Measurements from ENCODE around the gene CISD2.
A peak's percentile ranks its signal among the peaks of the same experiment; 100 is the strongest.

Gene CISD2

DNA sequence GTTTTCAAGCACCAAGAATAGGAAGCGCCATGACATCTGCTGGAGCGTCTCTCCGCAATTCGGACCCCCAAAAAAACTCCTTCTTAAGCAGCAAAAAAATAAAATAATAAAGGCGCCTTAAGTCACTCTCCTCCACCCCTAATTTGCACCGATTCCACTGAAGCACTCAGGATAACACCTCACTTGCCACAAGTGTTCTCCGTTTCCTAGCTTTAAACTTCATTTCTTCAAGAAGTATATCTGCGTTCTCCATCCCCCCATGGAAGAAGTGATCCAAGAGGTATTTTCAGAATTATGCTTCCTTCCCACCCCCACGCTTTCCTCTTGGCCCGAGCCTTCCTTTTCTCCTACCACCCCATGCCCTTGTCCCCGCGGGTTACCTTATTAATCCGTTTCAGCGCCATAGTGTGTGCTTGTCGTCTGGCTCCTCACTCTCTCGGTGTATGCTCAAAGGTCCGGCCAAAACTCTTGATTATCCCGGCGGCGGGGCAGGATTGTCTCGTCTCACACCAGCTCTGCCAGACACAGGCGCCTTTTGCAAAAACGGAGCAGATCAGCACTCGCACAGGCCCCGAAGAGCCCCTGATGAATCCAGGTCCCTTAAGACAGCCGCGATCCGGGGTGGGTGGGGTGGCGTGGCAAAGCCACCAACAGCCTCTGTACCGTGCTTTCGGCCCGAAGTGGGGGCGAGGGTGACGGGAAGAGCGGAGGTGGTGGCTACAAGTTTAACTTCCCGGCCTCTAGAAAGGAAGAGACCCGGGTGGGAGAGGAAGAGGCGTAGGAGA lies 42.5 kb upstream of the CISD2 start:
- TF ChIP-seq, protein P1, sequence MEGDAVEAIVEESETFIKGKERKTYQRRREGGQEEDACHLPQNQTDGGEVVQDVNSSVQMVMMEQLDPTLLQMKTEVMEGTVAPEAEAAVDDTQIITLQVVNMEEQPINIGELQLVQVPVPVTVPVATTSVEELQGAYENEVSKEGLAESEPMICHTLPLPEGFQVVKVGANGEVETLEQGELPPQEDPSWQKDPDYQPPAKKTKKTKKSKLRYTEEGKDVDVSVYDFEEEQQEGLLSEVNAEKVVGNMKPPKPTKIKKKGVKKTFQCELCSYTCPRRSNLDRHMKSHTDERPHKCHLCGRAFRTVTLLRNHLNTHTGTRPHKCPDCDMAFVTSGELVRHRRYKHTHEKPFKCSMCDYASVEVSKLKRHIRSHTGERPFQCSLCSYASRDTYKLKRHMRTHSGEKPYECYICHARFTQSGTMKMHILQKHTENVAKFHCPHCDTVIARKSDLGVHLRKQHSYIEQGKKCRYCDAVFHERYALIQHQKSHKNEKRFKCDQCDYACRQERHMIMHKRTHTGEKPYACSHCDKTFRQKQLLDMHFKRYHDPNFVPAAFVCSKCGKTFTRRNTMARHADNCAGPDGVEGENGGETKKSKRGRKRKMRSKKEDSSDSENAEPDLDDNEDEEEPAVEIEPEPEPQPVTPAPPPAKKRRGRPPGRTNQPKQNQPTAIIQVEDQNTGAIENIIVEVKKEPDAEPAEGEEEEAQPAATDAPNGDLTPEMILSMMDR (IDR thresholded peaks at IDR 0.05; ENCODE audit: low read depth, low read length): no peak
- no peak for DNase-seq (ENCODE audit: extremely low read depth, low read depth)

DNA sequence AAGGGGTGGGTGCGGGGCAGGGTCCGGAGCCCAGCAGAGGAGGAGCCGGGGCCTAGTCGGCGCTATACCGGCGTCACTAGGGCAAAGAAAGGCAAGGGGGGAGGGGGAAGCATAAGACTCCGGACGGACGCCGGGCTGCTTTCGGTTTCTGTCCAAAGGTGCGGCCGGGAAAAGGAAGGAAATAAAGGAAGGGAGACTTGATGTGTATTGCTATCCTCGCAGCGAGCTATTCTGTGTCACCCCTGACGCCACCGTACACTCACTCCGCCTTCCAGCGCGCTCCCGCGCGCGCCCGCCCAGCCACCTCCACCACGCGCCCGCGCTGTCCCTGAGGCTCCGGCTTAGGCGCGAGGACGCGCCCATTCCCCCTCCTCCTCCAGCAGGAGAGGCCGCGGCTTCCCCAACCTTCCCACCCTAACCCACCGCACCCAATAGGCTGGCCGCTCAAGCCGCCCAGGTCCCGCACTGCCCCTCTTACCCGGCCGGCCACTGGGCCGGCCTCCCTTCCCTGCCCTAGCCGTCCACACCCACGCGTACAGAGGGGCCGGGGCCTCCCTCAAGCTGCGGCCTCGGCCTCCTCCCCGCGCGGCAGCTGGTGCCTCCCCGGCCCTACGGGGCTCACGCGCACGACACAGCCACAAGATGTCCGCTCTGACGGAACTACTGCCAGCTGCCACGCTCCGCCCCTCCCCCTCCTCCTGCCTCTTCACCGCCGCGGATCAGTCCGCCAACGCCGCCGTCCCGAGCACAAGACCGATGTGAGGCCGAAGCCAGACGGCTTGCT lies 41.7 kb upstream of the CISD2 start, which contains the start of gene UBE2D3:
Gene UBE2D3, minus strand, starts transcription at position 662 of the 784 bp plus-strand sequence. CDS start 1,043 bp downstream, outside the sequence.
- TF ChIP-seq, protein P1 (IDR thresholded peaks at IDR 0.05; ENCODE audit: low read depth, low read length): peak; percentile 9
- peak; percentile 95 for DNase-seq (ENCODE audit: extremely low read depth, low read depth)

DNA sequence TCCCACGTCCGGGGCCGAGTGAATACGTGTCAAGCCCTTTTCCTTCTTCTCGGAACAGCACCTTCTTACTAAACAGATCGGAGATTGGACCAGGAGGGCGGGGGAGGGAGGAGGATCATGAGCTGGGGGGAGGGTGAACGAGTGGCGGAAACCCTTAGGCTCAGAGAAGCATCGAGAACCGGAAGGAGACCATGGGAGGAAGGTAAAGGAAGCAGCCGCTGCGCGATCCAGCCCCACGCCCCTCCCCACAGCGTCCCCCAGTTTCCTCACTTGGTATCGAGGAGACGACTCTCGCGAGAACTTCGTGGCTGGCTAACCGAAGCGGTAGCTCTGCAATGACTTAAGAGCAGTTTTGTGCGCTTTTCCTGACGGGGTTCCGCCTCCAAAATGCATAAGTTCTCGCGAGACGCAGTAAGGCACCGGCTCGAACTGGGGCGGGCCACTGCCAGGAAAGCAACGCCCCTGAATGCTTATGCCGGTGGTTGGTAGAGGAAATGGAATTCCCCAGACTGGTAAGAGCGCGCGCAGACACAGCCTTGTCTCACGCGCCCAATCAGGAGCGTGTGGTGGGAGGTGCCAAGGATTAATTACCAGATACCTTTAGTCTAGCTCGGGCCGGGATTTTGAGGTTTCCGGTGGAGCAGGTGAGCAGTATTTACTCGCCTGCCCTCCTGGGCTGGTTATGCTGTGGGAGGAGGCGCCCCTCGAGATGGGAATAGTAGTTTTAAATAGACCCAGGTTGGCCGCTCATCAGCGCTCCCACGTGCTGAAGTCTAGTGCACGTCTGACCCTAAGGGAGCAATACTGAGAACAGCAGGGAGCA lies 40.9 kb upstream of the CISD2 start:
- TF ChIP-seq, protein P1 (IDR thresholded peaks at IDR 0.05; ENCODE audit: low read depth, low read length): peak; percentile 15
- peak; percentile 100 for DNase-seq (ENCODE audit: extremely low read depth, low read depth)

DNA sequence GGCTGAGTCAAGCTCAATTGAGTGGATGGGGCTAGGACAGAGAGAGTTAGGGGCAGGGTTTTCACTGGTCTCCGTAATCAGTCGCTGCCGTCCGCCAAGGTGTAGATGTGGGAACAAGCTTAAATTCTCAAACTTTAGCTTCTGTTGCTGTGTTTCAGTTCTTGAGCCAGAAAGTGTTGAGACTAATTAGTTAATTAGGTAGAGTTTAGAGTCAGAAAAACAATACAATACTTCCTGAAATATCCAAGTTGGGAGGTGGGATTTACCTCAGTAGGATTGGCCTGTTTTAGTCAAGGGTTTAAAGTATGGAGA lies 40.3 kb upstream of the CISD2 start:
- TF ChIP-seq, protein P1 (IDR thresholded peaks at IDR 0.05; ENCODE audit: low read depth, low read length): no peak
- no peak for DNase-seq (ENCODE audit: extremely low read depth, low read depth)

DNA sequence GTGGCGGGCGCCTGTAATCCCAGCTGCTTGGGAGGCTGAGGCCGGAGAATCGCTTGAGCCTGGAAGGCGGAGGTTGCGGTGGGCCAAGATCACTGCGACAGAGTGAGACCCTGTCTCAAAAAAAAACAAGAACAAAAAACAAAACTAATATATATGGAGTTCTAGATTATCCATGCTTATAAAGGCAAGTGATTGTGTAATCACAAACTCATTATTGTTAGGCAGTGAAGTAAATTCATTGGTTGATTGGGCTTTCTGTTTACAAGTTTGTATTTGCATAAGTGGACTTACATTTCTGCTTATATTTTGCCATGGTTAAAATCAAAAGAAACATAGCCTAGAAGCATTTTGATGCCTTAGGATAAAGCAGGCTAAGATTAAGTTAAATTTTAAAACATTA lies 39.0 kb upstream of the CISD2 start:
- TF ChIP-seq, protein P1 (IDR thresholded peaks at IDR 0.05; ENCODE audit: low read depth, low read length): no peak
- no peak for DNase-seq (ENCODE audit: extremely low read depth, low read depth)

DNA sequence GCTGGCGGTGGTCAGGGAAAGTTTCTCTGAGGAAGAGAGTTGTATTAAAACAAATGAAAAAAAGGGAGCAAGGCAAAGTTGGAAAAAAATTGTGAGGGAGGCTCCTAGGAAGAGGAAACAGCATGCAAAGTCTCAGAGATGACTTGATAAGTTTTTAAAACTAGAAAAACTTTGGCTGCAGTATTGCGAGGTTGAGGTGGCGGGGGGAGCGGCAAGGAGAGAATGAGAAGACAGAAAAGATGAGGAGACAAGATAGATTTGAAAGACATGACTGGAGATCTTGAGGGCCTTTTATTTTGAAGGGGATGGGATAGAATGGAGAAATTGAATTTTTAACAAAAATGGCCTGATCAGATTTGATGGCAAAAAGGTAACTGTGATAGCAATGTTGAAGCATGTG lies 36.7 kb upstream of the CISD2 start:
- TF ChIP-seq, protein P1 (IDR thresholded peaks at IDR 0.05; ENCODE audit: low read depth, low read length): no peak
- no peak for DNase-seq (ENCODE audit: extremely low read depth, low read depth)

All from AG09319 (cell line).